GM12878 (cell line): ENCODE results near the gene TBC1D8B. TPM values are rescaled to one million over a fixed set of nuclear protein-coding genes. Genes with fewer than 3 reads are reported as not detected.
"Not testable (repeated sequence)": the region's sequence is repeated elsewhere in the genome, so short reads cannot be mapped to it uniquely, and the experiment has no call there.

Experiments
- ATAC-seq: fragments of 200-7000 bp; cut with Tn5 transposase; 3 replicates; pipeline ENCODE4 v1.9.1; 2020; ENCODE audit warnings: mild to moderate bottlenecking, moderate library complexity
- BruUV-seq: library from RNA; stranded (reverse); fragments of 400-500 nt; replicated peaks from 2 replicates; lab custom pipeline; 2021; lab: Mats Ljungman, UMichigan
- CTCF ChIA-PET: fragments of 300-600 bp; sonication (Branson Sonifier 250); formaldehyde crosslinking; extraction: SDS; loops from one replicate; lab custom pipeline; 2021; ENCODE audit warnings: inconsistent platforms; lab: Yijun Ruan, JAX
- POLR2A ChIA-PET: fragments of 350-600 bp; formaldehyde crosslinking; extraction: SDS; loops from one replicate; lab custom pipeline; 2021; ENCODE audit warnings: inconsistent platforms; lab: Charles Lee
- RAD21 ChIA-PET: fragments of 300-600 bp; sonication (Branson Sonifier 250); formaldehyde crosslinking; loops from one replicate; lab custom pipeline; 2023; ENCODE audit warnings: antibody characterized with exemption; ENCODE audit not compliant: unreplicated experiment; lab: Charles Lee
- SMC1A ChIA-PET: fragments of 300-600 bp; sonication (Branson Sonifier 250); formaldehyde crosslinking; loops from one replicate; lab custom pipeline; 2023; ENCODE audit not compliant: unreplicated experiment, uncharacterized antibody; lab: Charles Lee
- DNase-seq: peaks from one replicate; pipeline ENCODE4 v3.0.0-alpha.2; 2011; ENCODE audit warnings: low read depth, low spot score
- FAIRE-seq: peaks from 3 replicates; lab custom pipeline; 2011; peaks lifted over from hg19 to GRCh38; lab: Jason Lieb, UNC
- H2AFZ ChIP-seq: 2 replicates; pipeline ENCODE4 v1.6.0; 2011; ENCODE audit warnings: low read depth, low read length, control low read depth; ENCODE audit not compliant: control insufficient read depth
- H3K27ac ChIP-seq: 2 replicates; pipeline ENCODE4 v1.5.1; 2011; ENCODE audit warnings: control low read depth; ENCODE audit not compliant: control insufficient read depth, insufficient read depth
- H3K27me3 ChIP-seq, 2 experiments: replicated peaks in 1 of 2; 2 replicates each; pipeline versions ENCODE4 v1.6.0 to v1.6.1; 2011; ENCODE audit warnings: low read length in 1 of 2; ENCODE audit not compliant: control insufficient read depth in 2 of 2, insufficient read depth in 2 of 2
- H3K36me3 ChIP-seq, 2 experiments: 2 replicates each; pipeline ENCODE4 v1.5.1; 2011; ENCODE audit warnings: low read length in 1 of 2; ENCODE audit not compliant: control insufficient read depth in 2 of 2, insufficient read depth in 2 of 2
- H3K4me1 ChIP-seq: 2 replicates; pipeline ENCODE4 v1.6.1; 2011; ENCODE audit warnings: mild to moderate bottlenecking, low read length, moderate library complexity, mixed read lengths; ENCODE audit not compliant: control insufficient read depth, insufficient read depth
- H3K4me2 ChIP-seq: 2 replicates; pipeline ENCODE4 v1.6.0; 2011; ENCODE audit warnings: control low read depth; ENCODE audit not compliant: control insufficient read depth, insufficient read depth
- H3K4me3 ChIP-seq: fragments of 200-600 bp; sonication (generic); 2 replicates; pipeline ENCODE4 v1.5.1; 2016
- H3K79me2 ChIP-seq: 2 replicates; pipeline ENCODE4 v1.6.0; 2011; ENCODE audit warnings: low read length; ENCODE audit not compliant: control insufficient read depth, insufficient read depth
- H3K9ac ChIP-seq: 2 replicates; pipeline ENCODE4 v1.8.0; 2011; ENCODE audit warnings: low read length, control low read depth, mixed read lengths; ENCODE audit not compliant: control insufficient read depth, insufficient read depth
- H3K9me3 ChIP-seq: replicated peaks from 3 replicates; pipeline ENCODE4 v1.5.1; 2011; ENCODE audit warnings: mild to moderate bottlenecking, low read length; ENCODE audit not compliant: control insufficient read depth, insufficient read depth
- H4K20me1 ChIP-seq: 2 replicates; pipeline ENCODE4 v1.6.0; 2011; ENCODE audit not compliant: control insufficient read depth, insufficient read depth
- BRCA1 ChIP-seq: IDR thresholded peaks from 2 replicates; pipeline ENCODE4 v1.6.1; 2011; ENCODE audit warnings: low read depth, low read length, improper control_type of control experiment
- CUX1 ChIP-seq: IDR thresholded peaks from 2 replicates; pipeline ENCODE4 v1.6.1; 2012; ENCODE audit warnings: improper control_type of control experiment, low read depth, low read length; ENCODE audit not compliant: insufficient replicate concordance
- KLF5 ChIP-seq: fragments of 450-650 bp; IDR thresholded peaks from 2 replicates; pipeline ENCODE4 v1.6.1; 2014; ENCODE audit warnings: mild to moderate bottlenecking; ENCODE audit not compliant: partially characterized antibody
- MEF2B ChIP-seq: fragments of 450-650 bp; IDR thresholded peaks from 2 replicates; pipeline ENCODE4 v1.6.1; 2018; ENCODE audit warnings: mild to moderate bottlenecking, moderate library complexity; ENCODE audit not compliant: partially characterized antibody, poor library complexity, severe bottlenecking
- RAD51 ChIP-seq: fragments of 450-650 bp; IDR thresholded peaks from 2 replicates; pipeline ENCODE4 v1.6.1; 2016; ENCODE audit warnings: moderate library complexity, mild to moderate bottlenecking, inconsistent platforms
- TAF1 ChIP-seq: IDR thresholded peaks from 2 replicates; pipeline ENCODE4 v1.6.1; 2011; ENCODE audit warnings: mild to moderate bottlenecking, low read depth, low read length, borderline replicate concordance
- TCF7 ChIP-seq: IDR thresholded peaks from 2 replicates; pipeline ENCODE4 v1.6.1; 2014; ENCODE audit warnings: antibody characterized with exemption, borderline replicate concordance
- ZNF384 ChIP-seq: IDR thresholded peaks from 2 replicates; pipeline ENCODE4 v1.6.1; 2012; ENCODE audit warnings: low read depth, mild to moderate bottlenecking, low read length, improper control_type of control experiment, borderline replicate concordance
- WGBS: methylation state at CpG from one replicate; pipeline ENCODE4 v1.1.6; 2016; ENCODE audit warnings: low lambda C conversion rate; ENCODE audit not compliant: insufficient replicate concordance, insufficient coverage; ENCODE audit errors: missing lambda C conversion rate; 5-methylcytosine and 5-hydroxymethylcytosine counted together
- in situ Hi-C: fragments of 300-500 bp; cut with MboI; formaldehyde crosslinking; loops from 9 replicates; pipeline ENCODE4 v1.14.3; 2018; ENCODE audit warnings: mixed read lengths
- intact Hi-C: fragments of 100-400 bp; cut with micrococcal nuclease; formaldehyde crosslinking; loops from one replicate; pipeline ENCODE4 v1.14.2; 2022; ENCODE audit not compliant: unreplicated experiment
- polyA plus RNA-seq, 11 experiments: library from polyadenylated mRNA; depleted of rRNA in 4 of 11; unstranded in 6 of 11; stranded (reverse) in 5 of 11; fragments of >200 nt; fragmentation: Nextera tagmentation in 4 of 11; fragmentation: Illumina TruSeq in 1 of 11; extraction: Ambion mirVana in 4 of 11; extraction: Trizol in 1 of 11; gene quantifications; 1 replicate in 1 of 11; 2 replicates in 10 of 11; pipeline versions ENCODE4 v1.2.1 to v1.2.3, GENCODE V29; 2011 to 2016; ENCODE audit warnings: inconsistent platforms in 2 of 11, missing spikeins in 2 of 11, low read depth in 1 of 11
- total RNA-seq, 4 experiments: library from RNA; depleted of rRNA in 3 of 4; stranded (reverse); fragments of >200 nt in 3 of 4; fragmentation: Illumina TruSeq in 1 of 4; extraction: Trizol in 1 of 4; gene quantifications; 2 replicates each; pipeline versions ENCODE4 v1.2.1 to v1.2.3, GENCODE V29; 2013 to 2021

Gene TBC1D8B
- total and polyA plus RNA-seq, 10 of the 15 experiments (the other 5 are each of a cell fraction or from before 2014, with no cell fraction given), result 0.95 to 2.6 (median 1.6) TPM

GRCh38 chrX:106802388-106803275, at the start of gene TBC1D8B (continued):
- TF ChIP-seq CUX1 (no peak), TCF7 (no peak), ZNF384 (no peak), MEF2B (no peak), BRCA1 (no peak), TAF1 (no peak), RAD51 (no peak), KLF5 (no peak)

- H3K9me3 ChIP-seq, BruUV-seq, H3K4me2 ChIP-seq, in situ Hi-C loops, H3K27me3 ChIP-seq, FAIRE-seq, H3K4me1 ChIP-seq, SMC1A ChIA-PET, RAD21 ChIA-PET, H2AFZ ChIP-seq, H3K79me2 ChIP-seq, intact Hi-C loops, ATAC-seq, H4K20me1 ChIP-seq, CTCF ChIA-PET, H3K9ac ChIP-seq, H3K36me3 ChIP-seq, H3K4me3 ChIP-seq, H3K27ac ChIP-seq, DNase-seq: not testable (repeated sequence)
- 13% methylated on average over 1 of the region's 1 CpG for WGBS
- POLR2A ChIA-PET, result interaction anchor here (0.7 kb wide), 1 partner anchor 321 kb away, joined by 3 read pairs; no protein-coding TSS in a partner anchor
Observed at GRCh38 chrX:106769288-106769687, 33.2 kb upstream of the TBC1D8B start.
